ENCODE measurements around the gene GUSB.

GRCh38 chr7:65927489-65928448 lies 54.2 kb downstream of the GUSB start:
- no peak for TF ChIP-seq POLR2A (IDR thresholded peaks at IDR 0.05; ENCODE audit: low read depth, low read length)
- no peak for TF ChIP-seq POLR2AphosphoS5 (IDR thresholded peaks at IDR 0.05; ENCODE audit: low read depth, low read length)
